ENCODE measurements around the gene DPY30. TPM values are rescaled to one million over a fixed set of nuclear protein-coding genes. Genes with fewer than 3 reads are reported as not detected.
"Not testable (repeated sequence)": the region's sequence is repeated elsewhere in the genome, so short reads cannot be mapped to it uniquely, and the experiment has no call there.

DPY30 gene
- 126 and 128 TPM in 2 replicates for polyA plus RNA-seq (2014; cell fraction: cytosol; rRNA removed)
- polyA plus RNA-seq (2014; cell fraction: nucleus; rRNA removed), result 39.7 and 79.3 TPM in 2 replicates

GRCh38 chr2:32039447-32040219, at the start of gene DPY30:
TSS of gene DPY30 (minus strand) at chr2:32039805. CDS start at chr2:32039456, 349 bp downstream.
- DNase-seq (ENCODE audit: low spot score), result peak; percentile 94

GRCh38 chr2:32074134-32074506, 34.5 kb upstream of the DPY30 start:
- DNase-seq (ENCODE audit: low spot score), result no peak

GRCh38 chr2:32067549-32067948, 27.9 kb upstream of the DPY30 start:
- DNase-seq (ENCODE audit: low spot score), result no peak

GRCh38 chr2:32064713-32065112, 25.1 kb upstream of the DPY30 start:
- no peak for DNase-seq (ENCODE audit: low spot score)

GRCh38 chr2:32064021-32064601, 24.5 kb upstream of the DPY30 start:
- peak; percentile 18 for DNase-seq (ENCODE audit: low spot score)

- DNase-seq (ENCODE audit: low spot score), result peak; percentile 99
Observed at GRCh38 chr2:32063310-32064020, 23.9 kb upstream of the DPY30 start, which contains the start of gene SPAST. TSS of gene SPAST (plus strand) at chr2:32063556. CDS start at chr2:32063832, 276 bp downstream.

- peak; percentile 65 for DNase-seq (ENCODE audit: low spot score)
Observed at GRCh38 chr2:32061973-32062861, 22.6 kb upstream of the DPY30 start.

- DNase-seq (ENCODE audit: low spot score), result no peak
Observed at GRCh38 chr2:32061430-32061829, 21.8 kb upstream of the DPY30 start.

GRCh38 chr2:32060266-32060665, 20.7 kb upstream of the DPY30 start:
- DNase-seq (ENCODE audit: low spot score), result no peak

GRCh38 chr2:32058130-32058529, 18.5 kb upstream of the DPY30 start:
- DNase-seq (ENCODE audit: low spot score), result no peak

GRCh38 chr2:32054583-32054982, 15.0 kb upstream of the DPY30 start:
- not testable (repeated sequence) for DNase-seq (ENCODE audit: low spot score)

- DNase-seq (ENCODE audit: low spot score), result no peak
Observed at GRCh38 chr2:32051836-32052439, 12.3 kb upstream of the DPY30 start.

GRCh38 chr2:32043561-32043960, 4.0 kb upstream of the DPY30 start:
- DNase-seq (ENCODE audit: low spot score), result no peak

- peak; percentile 10 for DNase-seq (ENCODE audit: low spot score)
Observed at GRCh38 chr2:32034198-32034887, 5.3 kb downstream of the DPY30 start.

- not testable (repeated sequence) for DNase-seq (ENCODE audit: low spot score)
Observed at GRCh38 chr2:32018789-32019482, 20.7 kb downstream of the DPY30 start.

- no peak for DNase-seq (ENCODE audit: low spot score)
Observed at GRCh38 chr2:32012872-32013271, 26.7 kb downstream of the DPY30 start.

- no peak for DNase-seq (ENCODE audit: low spot score)
Observed at GRCh38 chr2:32011485-32011960, 28.1 kb downstream of the DPY30 start.

GRCh38 chr2:32010670-32011484, 28.7 kb downstream of the DPY30 start, which contains the start of gene MEMO1:
TSS of gene MEMO1 (minus strand) at chr2:32011008. CDS start at chr2:32010247, 761 bp downstream.
- DNase-seq (ENCODE audit: low spot score), result peak; percentile 95
